ENCODE data around the gene ERBB2. TPM values are rescaled to one million over a fixed set of nuclear protein-coding genes. Genes with fewer than 3 reads are reported as not detected.
A peak's percentile ranks its signal among the peaks of the same experiment; 100 is the strongest.

ERBB2 gene
- total and polyA plus RNA-seq, 9 of the 15 experiments (the other 6 are each of a cell fraction or from before 2014, with no cell fraction given), result 0.74 to 5.6 (median 3.3) TPM

DNA sequence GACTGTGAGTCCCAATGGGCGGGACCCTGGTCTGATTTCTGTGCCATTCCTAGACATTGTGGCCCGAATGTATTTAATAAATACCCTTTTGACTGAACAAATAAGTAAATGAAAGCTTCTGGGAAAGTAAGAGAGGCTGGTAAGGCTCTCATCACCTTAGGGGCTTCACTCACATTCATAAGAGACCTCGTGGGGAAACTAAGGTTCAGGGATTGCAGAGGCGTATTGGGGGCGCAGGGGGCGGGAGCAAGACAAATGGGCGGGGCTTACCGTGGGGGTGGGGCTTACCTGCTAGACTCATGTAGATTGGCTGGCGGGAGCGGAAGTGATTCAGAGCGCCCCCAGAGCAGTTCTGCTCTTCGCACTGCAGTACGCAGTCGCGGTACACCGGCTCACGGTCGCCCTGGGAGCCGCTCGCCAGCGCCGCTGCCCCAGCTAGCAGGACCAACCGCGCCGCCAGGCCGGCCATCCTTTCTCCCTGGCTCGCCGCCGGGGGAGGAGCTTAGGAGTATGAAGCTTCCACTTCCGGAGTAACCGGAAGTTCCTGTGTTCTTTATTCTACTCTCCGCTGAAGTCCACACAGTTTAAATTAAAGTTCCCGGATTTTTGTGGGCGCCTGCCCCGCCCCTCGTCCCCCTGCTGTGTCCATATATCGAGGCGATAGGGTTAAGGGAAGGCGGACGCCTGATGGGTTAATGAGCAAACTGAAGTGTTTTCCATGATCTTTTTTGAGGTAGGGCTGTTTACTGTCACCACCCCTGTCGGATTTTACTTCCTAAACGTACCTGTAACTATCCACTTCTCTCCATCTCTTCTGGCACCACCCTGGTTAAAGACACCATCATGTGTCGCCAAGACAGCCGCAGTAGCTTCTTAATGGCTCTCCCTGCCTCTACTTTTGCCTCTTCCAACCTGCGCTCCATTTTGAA lies 12.1 kb upstream of the ERBB2 start, which contains the start of gene PGAP3 (continued):
- TF ChIP-seq, protein P1, sequence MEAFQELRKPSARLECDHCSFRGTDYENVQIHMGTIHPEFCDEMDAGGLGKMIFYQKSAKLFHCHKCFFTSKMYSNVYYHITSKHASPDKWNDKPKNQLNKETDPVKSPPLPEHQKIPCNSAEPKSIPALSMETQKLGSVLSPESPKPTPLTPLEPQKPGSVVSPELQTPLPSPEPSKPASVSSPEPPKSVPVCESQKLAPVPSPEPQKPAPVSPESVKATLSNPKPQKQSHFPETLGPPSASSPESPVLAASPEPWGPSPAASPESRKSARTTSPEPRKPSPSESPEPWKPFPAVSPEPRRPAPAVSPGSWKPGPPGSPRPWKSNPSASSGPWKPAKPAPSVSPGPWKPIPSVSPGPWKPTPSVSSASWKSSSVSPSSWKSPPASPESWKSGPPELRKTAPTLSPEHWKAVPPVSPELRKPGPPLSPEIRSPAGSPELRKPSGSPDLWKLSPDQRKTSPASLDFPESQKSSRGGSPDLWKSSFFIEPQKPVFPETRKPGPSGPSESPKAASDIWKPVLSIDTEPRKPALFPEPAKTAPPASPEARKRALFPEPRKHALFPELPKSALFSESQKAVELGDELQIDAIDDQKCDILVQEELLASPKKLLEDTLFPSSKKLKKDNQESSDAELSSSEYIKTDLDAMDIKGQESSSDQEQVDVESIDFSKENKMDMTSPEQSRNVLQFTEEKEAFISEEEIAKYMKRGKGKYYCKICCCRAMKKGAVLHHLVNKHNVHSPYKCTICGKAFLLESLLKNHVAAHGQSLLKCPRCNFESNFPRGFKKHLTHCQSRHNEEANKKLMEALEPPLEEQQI (IDR thresholded peaks at IDR 0.05), result no peak
- TF ChIP-seq CHCHD3 (CRISPR knock-in tag; IDR thresholded peaks at IDR 0.05), result no peak
- TF ChIP-seq, protein P2, sequence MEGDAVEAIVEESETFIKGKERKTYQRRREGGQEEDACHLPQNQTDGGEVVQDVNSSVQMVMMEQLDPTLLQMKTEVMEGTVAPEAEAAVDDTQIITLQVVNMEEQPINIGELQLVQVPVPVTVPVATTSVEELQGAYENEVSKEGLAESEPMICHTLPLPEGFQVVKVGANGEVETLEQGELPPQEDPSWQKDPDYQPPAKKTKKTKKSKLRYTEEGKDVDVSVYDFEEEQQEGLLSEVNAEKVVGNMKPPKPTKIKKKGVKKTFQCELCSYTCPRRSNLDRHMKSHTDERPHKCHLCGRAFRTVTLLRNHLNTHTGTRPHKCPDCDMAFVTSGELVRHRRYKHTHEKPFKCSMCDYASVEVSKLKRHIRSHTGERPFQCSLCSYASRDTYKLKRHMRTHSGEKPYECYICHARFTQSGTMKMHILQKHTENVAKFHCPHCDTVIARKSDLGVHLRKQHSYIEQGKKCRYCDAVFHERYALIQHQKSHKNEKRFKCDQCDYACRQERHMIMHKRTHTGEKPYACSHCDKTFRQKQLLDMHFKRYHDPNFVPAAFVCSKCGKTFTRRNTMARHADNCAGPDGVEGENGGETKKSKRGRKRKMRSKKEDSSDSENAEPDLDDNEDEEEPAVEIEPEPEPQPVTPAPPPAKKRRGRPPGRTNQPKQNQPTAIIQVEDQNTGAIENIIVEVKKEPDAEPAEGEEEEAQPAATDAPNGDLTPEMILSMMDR (IDR thresholded peaks at IDR 0.05 in 2 of 3, conservative IDR thresholded peaks at IDR 0.05 in 1 of 3; ENCODE audit: insufficient read depth in 2 of 3, low read depth in 1 of 3, low read length in 3 of 3), result peak in 1 of 3 experiments; percentile 31; a peak in 2 of 6 replicates
- TF ChIP-seq, protein P3, sequence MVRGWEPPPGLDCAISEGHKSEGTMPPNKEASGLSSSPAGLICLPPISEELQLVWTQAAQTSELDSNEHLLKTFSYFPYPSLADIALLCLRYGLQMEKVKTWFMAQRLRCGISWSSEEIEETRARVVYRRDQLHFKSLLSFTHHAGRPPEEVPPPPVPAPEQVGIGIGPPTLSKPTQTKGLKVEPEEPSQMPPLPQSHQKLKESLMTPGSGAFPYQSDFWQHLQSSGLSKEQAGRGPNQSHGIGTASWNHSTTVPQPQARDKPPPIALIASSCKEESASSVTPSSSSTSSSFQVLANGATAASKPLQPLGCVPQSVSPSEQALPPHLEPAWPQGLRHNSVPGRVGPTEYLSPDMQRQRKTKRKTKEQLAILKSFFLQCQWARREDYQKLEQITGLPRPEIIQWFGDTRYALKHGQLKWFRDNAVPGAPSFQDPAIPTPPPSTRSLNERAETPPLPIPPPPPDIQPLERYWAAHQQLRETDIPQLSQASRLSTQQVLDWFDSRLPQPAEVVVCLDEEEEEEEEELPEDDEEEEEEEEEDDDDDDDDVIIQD (CRISPR knock-in tag; IDR thresholded peaks at IDR 0.05), result no peak
- TF ChIP-seq TCF3 (CRISPR knock-in tag; IDR thresholded peaks at IDR 0.05), result no peak
- no peak for TF ChIP-seq RBM15 (IDR thresholded peaks at IDR 0.05; ENCODE audit: insufficient read depth, low read length)
- TF ChIP-seq KDM2B (CRISPR knock-in tag; IDR thresholded peaks at IDR 0.05), result no peak
- no peak for TF ChIP-seq ARHGAP35 (IDR thresholded peaks at IDR 0.05; ENCODE audit: partially characterized antibody)
- no peak for TF ChIP-seq ZNF354B (CRISPR knock-in tag; IDR thresholded peaks at IDR 0.05)
- TF ChIP-seq KLF1 (tag; IDR thresholded peaks at IDR 0.05), result no peak; the same call in 1 of the 2 replicates
- TF ChIP-seq PTRF (tag; IDR thresholded peaks at IDR 0.05), result no peak
- TF ChIP-seq RUNX1 (IDR thresholded peaks at IDR 0.05; ENCODE audit: low read depth), result no peak
- TF ChIP-seq GABPB1 (CRISPR knock-in tag; IDR thresholded peaks at IDR 0.05), result peak; percentile 90
- peak; percentile 74 for TF ChIP-seq NCOA1 (IDR thresholded peaks at IDR 0.05; ENCODE audit: low read depth)
- TF ChIP-seq ZFP36 (IDR thresholded peaks at IDR 0.05; ENCODE audit: low read depth, low read length, partially characterized antibody), result no peak
- TF ChIP-seq ARID2 (IDR thresholded peaks at IDR 0.05), result no peak
- TF ChIP-seq MAFK (IDR thresholded peaks at IDR 0.05; ENCODE audit: low read length), result no peak
- no peak for TF ChIP-seq PRPF4 (IDR thresholded peaks at IDR 0.05; ENCODE audit: insufficient read depth, low read depth, low read length, poor library complexity, severe bottlenecking)
- TF ChIP-seq, protein P4, sequence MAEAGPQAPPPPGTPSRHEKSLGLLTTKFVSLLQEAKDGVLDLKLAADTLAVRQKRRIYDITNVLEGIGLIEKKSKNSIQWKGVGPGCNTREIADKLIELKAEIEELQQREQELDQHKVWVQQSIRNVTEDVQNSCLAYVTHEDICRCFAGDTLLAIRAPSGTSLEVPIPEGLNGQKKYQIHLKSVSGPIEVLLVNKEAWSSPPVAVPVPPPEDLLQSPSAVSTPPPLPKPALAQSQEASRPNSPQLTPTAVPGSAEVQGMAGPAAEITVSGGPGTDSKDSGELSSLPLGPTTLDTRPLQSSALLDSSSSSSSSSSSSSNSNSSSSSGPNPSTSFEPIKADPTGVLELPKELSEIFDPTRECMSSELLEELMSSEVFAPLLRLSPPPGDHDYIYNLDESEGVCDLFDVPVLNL (CRISPR knock-in tag; IDR thresholded peaks at IDR 0.05; ENCODE audit: low read depth), result no peak
- peak; percentile 84 for TF ChIP-seq C11orf30 (IDR thresholded peaks at IDR 0.05; ENCODE audit: low read depth)
- TF ChIP-seq, protein P5, sequence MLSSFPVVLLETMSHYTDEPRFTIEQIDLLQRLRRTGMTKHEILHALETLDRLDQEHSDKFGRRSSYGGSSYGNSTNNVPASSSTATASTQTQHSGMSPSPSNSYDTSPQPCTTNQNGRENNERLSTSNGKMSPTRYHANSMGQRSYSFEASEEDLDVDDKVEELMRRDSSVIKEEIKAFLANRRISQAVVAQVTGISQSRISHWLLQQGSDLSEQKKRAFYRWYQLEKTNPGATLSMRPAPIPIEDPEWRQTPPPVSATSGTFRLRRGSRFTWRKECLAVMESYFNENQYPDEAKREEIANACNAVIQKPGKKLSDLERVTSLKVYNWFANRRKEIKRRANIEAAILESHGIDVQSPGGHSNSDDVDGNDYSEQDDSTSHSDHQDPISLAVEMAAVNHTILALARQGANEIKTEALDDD (IDR thresholded peaks at IDR 0.05), result no peak
